Uterus (tissue), 4 donors: ENCODE results near the gene NTRK1. TPM values are rescaled to one million over a fixed set of nuclear protein-coding genes. Genes with fewer than 3 reads are reported as not detected.

ENCODE experiments used
- DNase-seq, 2 donors: peaks; one replicate each; pipeline ENCODE4 v3.0.0-alpha.2; 2019 to 2020
- H3K27ac ChIP-seq, 2 donors: fragments of 200-600 bp; sonication (generic); 1 replicate in 1 of 2; 2 replicates in 1 of 2; pipeline ENCODE4 v1.5.1; 2016 to 2018
- H3K27me3 ChIP-seq, 2 donors: fragments of 200-600 bp; sonication (generic); one replicate each; pipeline ENCODE4 v1.5.1; 2018 to 2019; ENCODE audit warnings: control low read depth in 1 of 2
- H3K36me3 ChIP-seq, 2 donors: fragments of 200-600 bp; sonication (generic); one replicate each; pipeline ENCODE4 v1.5.1; 2019; ENCODE audit warnings: control low read depth in 1 of 2
- H3K4me1 ChIP-seq, 2 donors: fragments of 200-600 bp; sonication (generic); one replicate each; pipeline ENCODE4 v1.5.1; 2018 to 2019; ENCODE audit warnings: control low read depth in 1 of 2
- H3K4me3 ChIP-seq, 2 donors: fragments of 200-600 bp; sonication (generic); 1 replicate in 1 of 2; 2 replicates in 1 of 2; pipeline ENCODE4 v1.5.1; 2018 to 2019; ENCODE audit warnings: mild to moderate bottlenecking in 1 of 2
- H3K9me3 ChIP-seq, 2 donors: fragments of 200-600 bp; sonication (generic); one replicate each; pipeline ENCODE4 v1.5.1; 2019; ENCODE audit warnings: control low read depth in 1 of 2
- POLR2A ChIP-seq, 2 donors: fragments of 450-650 bp; IDR thresholded peaks; one replicate each; pipeline ENCODE4 v1.6.1; 2016; ENCODE audit warnings: antibody characterized with exemption in 2 of 2, mild to moderate bottlenecking in 1 of 2, moderate library complexity in 1 of 2
- intact Hi-C: fragments of 100-400 bp; cut with DNase I; formaldehyde crosslinking; loops from one replicate; pipeline ENCODE4 v1.15.1; 2023; ENCODE audit warnings: low total_unique reads
- total RNA-seq, 4 donors: library from RNA; depleted of rRNA in 3 of 4; stranded (reverse); fragments of >200 nt in 3 of 4; gene quantifications; one replicate each; pipeline versions ENCODE4 v1.1.0 to v1.2.4, GENCODE V29; 2014 to 2023
- TF ChIP-seq, protein P1 (sequence below), 4 experiments: fragments of 200-600 bp in 2 of 4; fragments of 450-650 bp in 2 of 4; sonication (generic) in 2 of 4; IDR thresholded peaks; one replicate each; pipeline ENCODE4 v1.5.1; 2016 to 2019; ENCODE audit warnings: antibody characterized with exemption in 4 of 4, mild to moderate bottlenecking in 2 of 4, moderate library complexity in 1 of 4
- donor health status: DM: yes; HTN: yes; CAD: no.

Gene NTRK1
- total RNA-seq, 4 donors from 2014 or later, result 0.35 to 19.2 (median 3.6) TPM

DNA sequence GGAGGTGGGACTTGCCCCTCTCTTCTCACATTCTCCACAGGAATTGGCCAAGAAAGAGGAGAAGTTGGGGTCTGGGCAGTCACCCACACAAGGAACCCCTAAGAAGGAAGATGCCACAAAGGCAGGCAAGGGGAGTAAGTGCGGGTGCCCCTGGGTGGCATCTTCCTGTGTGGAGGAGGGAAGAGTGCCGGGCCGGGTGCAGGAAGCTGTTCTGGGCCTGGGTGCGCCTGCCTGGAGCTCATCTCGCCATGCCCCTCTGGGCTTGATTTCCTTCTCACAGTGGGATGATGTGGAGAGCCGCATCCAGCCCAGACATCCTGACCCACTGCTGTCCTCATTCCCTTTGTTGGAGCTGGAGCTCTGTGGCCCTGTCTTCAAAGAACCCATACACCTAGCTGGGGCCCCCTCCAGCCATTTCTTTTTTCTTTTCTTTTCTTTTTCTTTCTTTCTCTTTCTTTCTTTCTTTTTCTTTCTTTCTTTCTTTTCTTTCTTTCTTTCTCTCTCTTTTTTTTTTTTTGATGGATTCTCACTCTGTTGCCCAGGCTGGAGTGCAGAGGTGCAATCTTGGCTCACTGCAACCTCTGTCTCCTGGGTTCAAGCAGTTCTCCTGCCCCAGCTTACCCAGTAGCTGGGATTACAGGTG is 69.1 kb downstream of the NTRK1 start:
- H3K27ac ChIP-seq, result no peak overlapping the region
- intact Hi-C loops, result no loop called here
- DNase-seq, result no peak
- H3K4me1 ChIP-seq, result peaks cover 0 to 9% of the 10 kb centered on the region in 2 donors
- no peak overlapping the region for H3K4me3 ChIP-seq
- no peaks in the 10 kb centered on the region for H3K36me3 ChIP-seq
- no peaks in the 10 kb centered on the region for H3K27me3 ChIP-seq
- TF ChIP-seq, protein P1, sequence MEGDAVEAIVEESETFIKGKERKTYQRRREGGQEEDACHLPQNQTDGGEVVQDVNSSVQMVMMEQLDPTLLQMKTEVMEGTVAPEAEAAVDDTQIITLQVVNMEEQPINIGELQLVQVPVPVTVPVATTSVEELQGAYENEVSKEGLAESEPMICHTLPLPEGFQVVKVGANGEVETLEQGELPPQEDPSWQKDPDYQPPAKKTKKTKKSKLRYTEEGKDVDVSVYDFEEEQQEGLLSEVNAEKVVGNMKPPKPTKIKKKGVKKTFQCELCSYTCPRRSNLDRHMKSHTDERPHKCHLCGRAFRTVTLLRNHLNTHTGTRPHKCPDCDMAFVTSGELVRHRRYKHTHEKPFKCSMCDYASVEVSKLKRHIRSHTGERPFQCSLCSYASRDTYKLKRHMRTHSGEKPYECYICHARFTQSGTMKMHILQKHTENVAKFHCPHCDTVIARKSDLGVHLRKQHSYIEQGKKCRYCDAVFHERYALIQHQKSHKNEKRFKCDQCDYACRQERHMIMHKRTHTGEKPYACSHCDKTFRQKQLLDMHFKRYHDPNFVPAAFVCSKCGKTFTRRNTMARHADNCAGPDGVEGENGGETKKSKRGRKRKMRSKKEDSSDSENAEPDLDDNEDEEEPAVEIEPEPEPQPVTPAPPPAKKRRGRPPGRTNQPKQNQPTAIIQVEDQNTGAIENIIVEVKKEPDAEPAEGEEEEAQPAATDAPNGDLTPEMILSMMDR (IDR thresholded peaks at IDR 0.05), result no peak
- no peak for TF ChIP-seq POLR2A (IDR thresholded peaks at IDR 0.05)
- no peaks in the 10 kb centered on the region for H3K9me3 ChIP-seq

DNA sequence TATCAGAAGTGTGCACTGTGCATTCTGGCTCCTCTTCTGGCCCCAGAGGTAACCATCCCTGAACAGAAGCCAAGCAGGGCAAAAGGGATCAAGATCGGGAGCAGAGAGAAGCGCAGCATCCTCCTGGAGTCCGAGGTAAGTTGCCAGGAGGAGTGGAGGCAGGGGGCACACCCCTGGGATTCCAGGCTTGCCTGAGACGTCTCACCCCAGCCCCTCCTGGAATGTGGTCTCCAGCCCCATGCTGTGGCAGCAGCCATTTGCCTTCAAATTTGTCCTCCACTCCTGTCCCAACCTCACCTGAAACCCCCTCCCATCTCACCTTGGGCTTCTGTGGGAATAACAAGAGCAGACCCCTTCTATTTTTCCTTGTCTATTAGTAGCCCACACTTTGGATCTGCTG is 69.8 kb downstream of the NTRK1 start:
- Histone ChIP-seq H3K4me1 (peaks cover 0 to 9% of the 10 kb centered on the region in 2 donors), H3K27me3 (no peaks in the 10 kb centered on the region), H3K4me3 (no peak overlapping the region), H3K9me3 (no peaks in the 10 kb centered on the region), H3K36me3 (no peaks in the 10 kb centered on the region), H3K27ac (no peak overlapping the region)
- no peak for TF ChIP-seq POLR2A (IDR thresholded peaks at IDR 0.05)
- TF ChIP-seq, protein P1 (IDR thresholded peaks at IDR 0.05), result no peak
- DNase-seq, result no peak
- intact Hi-C loops, result no loop called here

Other genes with a start within 250 kb of the NTRK1 start
- 1 to 10 TPM in 1 of 4 donors, under 1 TPM in 1, not detected in 2; 0.77 to 3.9 TPM for gene HAPLN2, start 241.4 kb upstream of the NTRK1 start, total RNA-seq
- gene BCAN, start 218.7 kb upstream of the NTRK1 start, total RNA-seq, result 1 to 10 TPM in 3 of 4 donors, not detected in 1; 2.3 to 3.0 (median 2.8) TPM
- gene NES, start 183.5 kb upstream of the NTRK1 start, total RNA-seq, result 10 to 100 TPM in 3 of 4 donors, 1 to 10 TPM in 1; 9.7 to 70.9 (median 34.5) TPM
- gene CRABP2, start 155.3 kb upstream of the NTRK1 start, total RNA-seq, result 10 to 100 TPM in 3 of 4 donors, not detected in 1; 11.0 to 71.5 (median 14.3) TPM
- 10 to 100 TPM in 3 of 4 donors, 1 to 10 TPM in 1; 3.5 to 69.7 (median 29.4) TPM for gene METTL25B, start 132.4 kb upstream of the NTRK1 start, total RNA-seq
- 10 to 100 TPM in 2 of 4 donors, 1 to 10 TPM in 2; 3.6 to 24.8 (median 10.2) TPM for gene ISG20L2, start 132.1 kb upstream of the NTRK1 start, total RNA-seq
- 10 to 100 TPM in 3 of 4 donors, 1 to 10 TPM in 1; 8.2 to 58.5 (median 23.8) TPM for gene MRPL24, start 119.8 kb upstream of the NTRK1 start, total RNA-seq
- gene HDGF, start 109.2 kb upstream of the NTRK1 start, total RNA-seq, result 100 to 1,000 TPM in 2 of 4 donors, 10 to 100 TPM in 2; 41.2 to 150 (median 73.7) TPM
- 10 to 100 TPM; 22.7 to 71.9 (median 29.1) TPM for gene PRCC, start 93.3 kb upstream of the NTRK1 start, total RNA-seq
- gene SH2D2A, start 44.0 kb upstream of the NTRK1 start, total RNA-seq, result 1 to 10 TPM in 1 of 4 donors, not detected in 3; 6.0 TPM
- gene INSRR, start 1.7 kb upstream of the NTRK1 start, total RNA-seq, result 1 to 10 TPM in 1 of 4 donors, not detected in 3; 1.2 TPM
- 10 to 100 TPM in 3 of 4 donors, 1 to 10 TPM in 1; 7.4 to 41.8 (median 17.9) TPM for gene PEAR1, start 32.9 kb downstream of the NTRK1 start, total RNA-seq
- 1 to 10 TPM in 1 of 4 donors, under 1 TPM in 2, not detected in 1; 0.48 to 3.8 (median 0.91) TPM for gene LRRC71, start 59.8 kb downstream of the NTRK1 start, total RNA-seq
- gene ARHGEF11, start 184.9 kb downstream of the NTRK1 start, total RNA-seq, result 10 to 100 TPM; 28.2 to 65.3 (median 40.5) TPM
- gene ETV3L, start 238.9 kb downstream of the NTRK1 start, total RNA-seq, result not detected